Activated T-cell treated with anti-CD3 and anti-CD28 coated beads, Interleukin-2, amount 50 U/mL, for 48 hours (primary cell): Measurements from ENCODE around the gene ZBTB16.

Experiments used
- DNase-seq, 2 experiments: peaks; one replicate each; pipeline ENCODE4 v3.0.0-alpha.2; 2020

Gene ZBTB16

GRCh38 chr11:114059278-114059983 lies at the start of gene ZBTB16:
TSS of gene ZBTB16 (plus strand) at chr11:114059711. CDS start at chr11:114063301, 3,590 bp downstream.
- DNase-seq: peak; percentile 46 to 49

GRCh38 chr11:114010931-114011330 lies 48.6 kb upstream of the ZBTB16 start:
- DNase-seq: no peak

GRCh38 chr11:114011443-114011842 lies 48.1 kb upstream of the ZBTB16 start:
- DNase-seq: no peak

- no peak for DNase-seq
These were observed 44.4 kb upstream of the ZBTB16 start for GRCh38 chr11:114015117-114015516.

- no peak for DNase-seq
These were observed 42.5 kb upstream of the ZBTB16 start for GRCh38 chr11:114016986-114017385.

- DNase-seq: no peak
These were observed 41.8 kb upstream of the ZBTB16 start for GRCh38 chr11:114017723-114018122.

- DNase-seq: no peak
These were observed 40.5 kb upstream of the ZBTB16 start for GRCh38 chr11:114019046-114019445.

GRCh38 chr11:114019574-114019973 lies 39.9 kb upstream of the ZBTB16 start:
- no peak for DNase-seq

- no peak for DNase-seq
These were observed 34.1 kb upstream of the ZBTB16 start for GRCh38 chr11:114025329-114025907.

- DNase-seq: peak in 1 of 2 experiments; percentile 23
These were observed 33.2 kb upstream of the ZBTB16 start for GRCh38 chr11:114026355-114026754.

GRCh38 chr11:114027391-114027790 lies 32.1 kb upstream of the ZBTB16 start:
- no peak for DNase-seq

GRCh38 chr11:114027926-114028325 lies 31.6 kb upstream of the ZBTB16 start:
- DNase-seq: no peak

- DNase-seq: no peak
These were observed 28.1 kb upstream of the ZBTB16 start for GRCh38 chr11:114031246-114031966.

- DNase-seq: no peak
These were observed 27.6 kb upstream of the ZBTB16 start for GRCh38 chr11:114031967-114032320.

GRCh38 chr11:114033066-114033465 lies 26.4 kb upstream of the ZBTB16 start:
- no peak for DNase-seq

- no peak for DNase-seq
These were observed 25.9 kb upstream of the ZBTB16 start for GRCh38 chr11:114033572-114033971.

- no peak for DNase-seq
These were observed 24.6 kb upstream of the ZBTB16 start for GRCh38 chr11:114034956-114035355.

GRCh38 chr11:114036147-114036811 lies 23.2 kb upstream of the ZBTB16 start:
- DNase-seq: peak; percentile 60 to 70

- no peak for DNase-seq
These were observed 22.6 kb upstream of the ZBTB16 start for GRCh38 chr11:114036958-114037357.

- no peak for DNase-seq
These were observed 20.0 kb upstream of the ZBTB16 start for GRCh38 chr11:114039551-114039950.

- DNase-seq: no peak
These were observed 18.8 kb upstream of the ZBTB16 start for GRCh38 chr11:114040706-114041211.

- DNase-seq: no peak
These were observed 17.3 kb upstream of the ZBTB16 start for GRCh38 chr11:114042234-114042633.
